ENCODE data around the gene DAPK2. TPM values are rescaled to one million over a fixed set of nuclear protein-coding genes. Genes with fewer than 3 reads are reported as not detected.

DAPK2 gene
- total RNA-seq, 1 donor from 2014 or later, result 39.0 TPM

DNA sequence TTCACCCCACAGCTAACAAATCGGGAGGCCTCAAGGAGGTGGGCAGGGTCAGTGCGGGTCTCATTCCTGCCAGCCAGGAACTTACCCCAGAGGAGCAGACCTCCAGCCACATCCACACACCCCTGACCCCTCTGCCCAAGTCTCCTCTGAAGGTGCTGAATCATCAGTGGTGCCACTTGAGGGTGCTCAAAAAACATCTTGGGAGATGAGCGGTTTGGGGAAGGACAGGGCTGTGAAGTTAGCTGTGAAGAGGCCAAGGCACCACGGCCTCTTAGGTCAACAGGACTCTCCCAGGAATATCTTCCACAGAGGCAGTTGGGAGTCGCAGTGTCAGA is 1.2 kb downstream of the DAPK2 start:
- Histone ChIP-seq H3K9me3 (replicated peaks) (no peaks in the 10 kb centered on the region), H3K4me3 (peak overlapping the region; percentile 82), H3K27me3 (ENCODE audit: low read depth) (no peaks in the 10 kb centered on the region), H3K4me1 (peaks cover 62% of the 10 kb centered on the region), H3K36me3 (no peaks in the 10 kb centered on the region), H3K27ac (replicated peaks) (peak overlapping the region; percentile 88)
- intact Hi-C loops (cut with micrococcal nuclease), result loop anchor here (5.0 to 10.0 kb wide), 3 partner anchors 100 to 293 kb away; partner anchors contain the start of gene HERC1
- TF ChIP-seq, protein P1, sequence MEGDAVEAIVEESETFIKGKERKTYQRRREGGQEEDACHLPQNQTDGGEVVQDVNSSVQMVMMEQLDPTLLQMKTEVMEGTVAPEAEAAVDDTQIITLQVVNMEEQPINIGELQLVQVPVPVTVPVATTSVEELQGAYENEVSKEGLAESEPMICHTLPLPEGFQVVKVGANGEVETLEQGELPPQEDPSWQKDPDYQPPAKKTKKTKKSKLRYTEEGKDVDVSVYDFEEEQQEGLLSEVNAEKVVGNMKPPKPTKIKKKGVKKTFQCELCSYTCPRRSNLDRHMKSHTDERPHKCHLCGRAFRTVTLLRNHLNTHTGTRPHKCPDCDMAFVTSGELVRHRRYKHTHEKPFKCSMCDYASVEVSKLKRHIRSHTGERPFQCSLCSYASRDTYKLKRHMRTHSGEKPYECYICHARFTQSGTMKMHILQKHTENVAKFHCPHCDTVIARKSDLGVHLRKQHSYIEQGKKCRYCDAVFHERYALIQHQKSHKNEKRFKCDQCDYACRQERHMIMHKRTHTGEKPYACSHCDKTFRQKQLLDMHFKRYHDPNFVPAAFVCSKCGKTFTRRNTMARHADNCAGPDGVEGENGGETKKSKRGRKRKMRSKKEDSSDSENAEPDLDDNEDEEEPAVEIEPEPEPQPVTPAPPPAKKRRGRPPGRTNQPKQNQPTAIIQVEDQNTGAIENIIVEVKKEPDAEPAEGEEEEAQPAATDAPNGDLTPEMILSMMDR (IDR thresholded peaks at IDR 0.05; ENCODE audit: borderline replicate concordance), result no peak
- DNase-seq, result no peak

DNA sequence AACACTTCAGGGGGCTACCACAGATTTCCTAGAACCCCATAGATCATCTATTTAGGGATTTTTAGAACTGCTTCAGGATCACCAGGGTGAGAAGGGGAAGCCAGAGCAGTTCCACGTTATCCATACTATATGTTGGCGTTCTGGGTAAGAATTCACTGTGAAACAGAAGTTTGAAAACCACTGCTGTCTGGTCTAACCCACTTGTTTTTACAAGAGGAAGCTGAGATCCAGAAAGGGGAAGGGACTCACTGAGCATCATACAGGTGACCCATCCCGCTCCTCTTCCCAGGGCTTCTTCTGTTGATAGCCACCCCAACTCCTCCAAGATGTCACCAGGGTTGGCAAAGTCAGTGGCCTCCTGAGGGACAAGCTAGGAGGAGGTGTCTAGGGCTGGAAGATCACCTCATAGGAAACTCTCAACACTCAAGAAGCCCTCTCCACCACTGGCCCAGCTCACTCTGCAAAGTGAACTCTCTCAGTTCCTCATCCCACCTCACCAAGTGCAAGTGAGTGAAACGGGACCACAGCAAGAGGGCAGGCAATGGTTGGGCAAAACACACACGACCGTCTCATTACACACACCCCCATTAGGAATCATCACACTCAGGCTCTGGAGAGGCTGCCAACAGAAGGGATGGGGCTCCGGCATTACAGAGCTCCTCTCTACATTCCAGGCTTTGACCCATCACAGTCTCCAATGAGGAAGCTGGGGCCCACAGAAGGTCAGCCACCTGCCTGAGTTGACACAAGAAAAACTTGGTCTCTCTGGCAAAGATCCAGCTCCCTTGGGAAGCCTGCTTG is 1.8 kb downstream of the DAPK2 start:
- H3K27ac ChIP-seq (replicated peaks), result peak overlapping the region; percentile 88
- H3K4me3 ChIP-seq, result peak overlapping the region; percentile 82
- H3K4me1 ChIP-seq, result peaks cover 60% of the 10 kb centered on the region
- H3K27me3 ChIP-seq (ENCODE audit: low read depth), result no peaks in the 10 kb centered on the region
- TF ChIP-seq, protein P1 (IDR thresholded peaks at IDR 0.05; ENCODE audit: borderline replicate concordance), result no peak
- no peaks in the 10 kb centered on the region for H3K9me3 ChIP-seq (replicated peaks)
- peaks cover 5% of the 10 kb centered on the region for H3K36me3 ChIP-seq
- no peak for DNase-seq
- intact Hi-C loops (cut with micrococcal nuclease), result loop anchor here (5.0 to 10.0 kb wide), 3 partner anchors 100 to 292 kb away; partner anchors contain the start of gene HERC1

DNA sequence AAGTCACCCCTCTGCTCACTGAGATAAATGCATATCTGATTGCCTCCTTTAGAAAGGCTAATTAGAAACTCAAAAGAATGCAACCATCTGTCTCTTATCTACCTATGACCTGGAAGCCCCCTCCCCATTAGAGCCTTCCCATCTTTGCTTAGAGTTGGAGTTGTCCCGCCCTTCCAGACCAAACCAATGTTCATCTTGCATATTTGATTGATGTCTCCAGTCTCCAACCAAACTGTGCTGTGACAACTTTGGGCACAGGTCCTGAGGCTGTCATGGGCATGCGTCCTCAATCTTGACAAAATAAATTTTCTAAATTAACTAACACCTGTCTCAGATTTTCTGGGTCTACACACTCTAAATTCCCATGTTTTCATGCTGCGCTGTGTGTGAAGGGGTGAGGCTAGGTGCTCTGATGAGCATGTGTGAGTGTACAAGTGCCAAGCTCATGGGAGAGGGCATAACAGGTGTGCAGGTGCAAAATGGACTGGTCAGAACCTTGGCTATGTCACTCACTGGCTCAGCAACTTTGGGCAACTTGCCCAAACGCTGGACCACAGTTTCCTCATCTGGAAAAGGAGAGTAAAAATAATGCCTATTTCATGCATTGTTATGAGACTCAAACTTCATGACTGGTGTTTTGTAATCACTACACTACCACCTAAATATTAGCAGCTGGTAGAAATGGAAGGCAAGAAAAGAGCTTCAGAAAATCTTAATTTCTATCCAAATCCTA is 7.2 kb downstream of the DAPK2 start:
- Histone ChIP-seq H3K4me3 (no peak overlapping the region), H3K4me1 (peaks cover 44% of the 10 kb centered on the region), H3K9me3 (replicated peaks) (no peaks in the 10 kb centered on the region), H3K36me3 (peaks cover 28% of the 10 kb centered on the region), H3K27me3 (ENCODE audit: low read depth) (no peaks in the 10 kb centered on the region), H3K27ac (replicated peaks) (no peak overlapping the region)
- intact Hi-C loops (cut with micrococcal nuclease), result no loop called here
- TF ChIP-seq, protein P1 (IDR thresholded peaks at IDR 0.05; ENCODE audit: borderline replicate concordance), result no peak
- no peak for DNase-seq

DNA sequence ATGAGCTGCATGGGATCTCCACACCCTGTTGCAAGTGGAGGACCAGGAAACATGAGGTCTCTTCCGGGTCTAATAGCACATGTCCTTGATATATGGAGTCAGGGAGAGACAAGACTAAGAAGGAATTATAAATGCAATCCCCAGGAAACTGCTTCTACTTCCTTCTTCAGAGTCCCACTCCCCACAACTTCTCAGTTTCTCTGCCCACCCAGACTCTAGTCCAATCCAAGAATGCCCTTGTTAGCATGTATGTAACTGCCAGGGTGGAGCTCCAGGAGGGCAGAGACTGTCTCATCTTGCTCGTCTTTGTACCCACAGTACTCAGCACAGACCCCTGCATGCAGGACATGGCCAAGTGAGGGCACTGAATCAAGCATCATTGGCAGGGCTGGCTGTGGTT is 8.3 kb downstream of the DAPK2 start:
- no peak overlapping the region for H3K4me3 ChIP-seq
- TF ChIP-seq, protein P1 (IDR thresholded peaks at IDR 0.05; ENCODE audit: borderline replicate concordance), result no peak
- no peaks in the 10 kb centered on the region for H3K27me3 ChIP-seq (ENCODE audit: low read depth)
- no peak overlapping the region for H3K27ac ChIP-seq (replicated peaks)
- no peak for DNase-seq
- no peaks in the 10 kb centered on the region for H3K9me3 ChIP-seq (replicated peaks)
- H3K4me1 ChIP-seq, result peaks cover 34% of the 10 kb centered on the region
- H3K36me3 ChIP-seq, result peaks cover 28% of the 10 kb centered on the region
- intact Hi-C loops (cut with micrococcal nuclease), result no loop called here

DNA sequence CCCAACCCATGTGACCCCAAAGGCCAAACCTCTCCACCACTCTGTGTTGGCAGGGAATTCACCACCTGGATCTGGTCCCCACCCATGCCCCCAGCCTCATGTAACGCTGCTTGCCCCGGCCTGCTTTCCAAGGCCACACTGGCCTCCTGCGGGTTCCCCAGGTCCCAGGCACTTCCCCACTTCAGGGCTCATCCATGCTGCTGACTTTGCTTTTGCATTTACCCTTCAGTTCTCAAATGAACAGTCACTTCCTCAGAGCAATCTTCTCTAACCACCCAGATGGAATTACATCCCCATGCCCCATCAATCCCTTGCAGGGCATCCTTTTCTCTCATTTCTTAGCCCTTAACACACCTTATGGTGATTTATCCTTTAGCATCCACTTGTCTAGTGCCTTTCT is 9.2 kb downstream of the DAPK2 start:
- Histone ChIP-seq H3K4me1 (peaks cover 33% of the 10 kb centered on the region), H3K27me3 (ENCODE audit: low read depth) (no peaks in the 10 kb centered on the region)

More for the DNA sequence above, 9.2 kb downstream of the DAPK2 start:
- H3K36me3 ChIP-seq, result peaks cover 28% of the 10 kb centered on the region
- TF ChIP-seq, protein P1 (IDR thresholded peaks at IDR 0.05; ENCODE audit: borderline replicate concordance), result no peak
- no peak for DNase-seq
- intact Hi-C loops (cut with micrococcal nuclease), result no loop called here
- H3K27ac ChIP-seq (replicated peaks), result no peak overlapping the region
- H3K9me3 ChIP-seq (replicated peaks), result no peaks in the 10 kb centered on the region
- H3K4me3 ChIP-seq, result no peak overlapping the region
